CD14-positive monocyte (primary cell): ENCODE results near the gene KCNMA1. TPM values are rescaled to one million over a fixed set of nuclear protein-coding genes. Genes with fewer than 3 reads are reported as not detected.
A peak's percentile ranks its signal among the peaks of the same experiment; 100 is the strongest.

Source experiments
- DNase-seq, 3 donors: peaks; one replicate each; pipeline ENCODE4 v3.0.0-alpha.2; 2011 to 2022
- H2AFZ ChIP-seq: 2 replicates; pipeline ENCODE4 v1.6.0; 2012; ENCODE audit warnings: mild to moderate bottlenecking, low read depth, low read length, inconsistent platforms; ENCODE audit not compliant: insufficient read depth, poor library complexity, severe bottlenecking
- H3K27ac ChIP-seq, 2 donors: 1 replicate in 1 of 2; 2 replicates in 1 of 2; pipeline ENCODE4 v1.5.1; 2012 to 2013; ENCODE audit warnings: low read length in 2 of 2, control low read depth in 1 of 2, inconsistent platforms in 1 of 2, low read depth in 1 of 2, mild to moderate bottlenecking in 1 of 2
- H3K27me3 ChIP-seq, 2 donors: one replicate each; pipeline versions ENCODE4 v1.6.0 to v1.6.1; 2011 to 2013; ENCODE audit warnings: low read length in 2 of 2; ENCODE audit not compliant: control insufficient read depth in 2 of 2, insufficient read depth in 2 of 2
- H3K36me3 ChIP-seq, 2 donors: replicated peaks in 1 of 2; 1 replicate in 1 of 2; 2 replicates in 1 of 2; pipeline versions ENCODE4 v1.5.1 to v1.6.1; 2012 to 2013; ENCODE audit warnings: low read length in 2 of 2, control low read depth in 1 of 2, inconsistent platforms in 1 of 2, mild to moderate bottlenecking in 1 of 2; ENCODE audit not compliant: insufficient read depth in 2 of 2, control insufficient read depth in 1 of 2
- H3K4me1 ChIP-seq, 2 donors: 1 replicate in 1 of 2; 2 replicates in 1 of 2; pipeline versions ENCODE4 v1.5.1 to v1.6.1; 2012 to 2013; ENCODE audit warnings: low read length in 2 of 2, control low read depth in 1 of 2, inconsistent platforms in 1 of 2, mild to moderate bottlenecking in 1 of 2, moderate library complexity in 1 of 2; ENCODE audit not compliant: insufficient read depth in 2 of 2, control insufficient read depth in 1 of 2
- H3K4me2 ChIP-seq: replicated peaks from 2 replicates; pipeline ENCODE3; 2012; ENCODE audit warnings: low read length, moderate library complexity, mild to moderate bottlenecking; ENCODE audit not compliant: poor library complexity, severe bottlenecking; ENCODE audit errors: extremely low read depth
- H3K4me3 ChIP-seq, 3 experiments: fragments of 200-600 bp in 1 of 3; sonication (generic) in 1 of 3; replicated peaks in 1 of 3; 1 replicate in 2 of 3; 2 replicates in 1 of 3; pipeline ENCODE4 v1.5.1; 2011 to 2013; ENCODE audit warnings: low read length in 3 of 3, mild to moderate bottlenecking in 3 of 3, control low read depth in 2 of 3, low read depth in 2 of 3, inconsistent platforms in 1 of 3, moderate library complexity in 1 of 3
- H3K79me2 ChIP-seq: 2 replicates; pipeline ENCODE4 v1.6.0; 2012; ENCODE audit warnings: mild to moderate bottlenecking, control low read depth, inconsistent platforms, low read length, moderate library complexity; ENCODE audit not compliant: insufficient read depth
- H3K9ac ChIP-seq: 2 replicates; pipeline ENCODE4 v1.6.0; 2017; ENCODE audit warnings: low read length, mild to moderate bottlenecking; ENCODE audit not compliant: insufficient read depth, poor library complexity, severe bottlenecking
- H3K9me3 ChIP-seq, 2 donors: replicated peaks in 1 of 2; 1 replicate in 1 of 2; 2 replicates in 1 of 2; pipeline versions ENCODE4 v1.5.1 to v1.6.1; 2012 to 2013; ENCODE audit warnings: low read length in 2 of 2, control low read depth in 1 of 2; ENCODE audit not compliant: control insufficient read depth in 1 of 2, insufficient read depth in 1 of 2
- H4K20me1 ChIP-seq: 2 replicates; pipeline ENCODE4 v1.6.0; 2012; ENCODE audit warnings: mild to moderate bottlenecking, low read length, control low read depth, moderate library complexity; ENCODE audit not compliant: insufficient read depth
- H3K27ac Mint-ChIP-seq, 7 donors: one replicate each; pipeline ENCODE4 v1.8.0; 2020; ENCODE audit warnings: mild to moderate bottlenecking in 7 of 7, mixed read lengths in 7 of 7, moderate library complexity in 6 of 7, inconsistent platforms in 2 of 7
- H3K27me3 Mint-ChIP-seq, 3 donors: one replicate each; pipeline ENCODE4 v1.8.0; 2021 to 2022; ENCODE audit warnings: low read depth in 3 of 3, mild to moderate bottlenecking in 3 of 3, mixed read lengths in 3 of 3, moderate library complexity in 3 of 3, inconsistent platforms in 1 of 3
- H3K36me3 Mint-ChIP-seq, 2 donors: one replicate each; pipeline ENCODE4 v1.8.0; 2020; ENCODE audit warnings: mixed read lengths in 2 of 2, inconsistent platforms in 1 of 2, mild to moderate bottlenecking in 1 of 2
- H3K4me1 Mint-ChIP-seq: one replicate; pipeline ENCODE4 v1.8.0; 2020; ENCODE audit warnings: mild to moderate bottlenecking, mixed read lengths
- H3K4me3 Mint-ChIP-seq, 2 donors: one replicate each; pipeline ENCODE4 v1.8.0; 2020; ENCODE audit warnings: mild to moderate bottlenecking in 2 of 2, mixed read lengths in 2 of 2, moderate library complexity in 1 of 2
- H3K9me3 Mint-ChIP-seq, 7 donors: one replicate each; pipeline ENCODE4 v1.8.0; 2020 to 2022; ENCODE audit warnings: mixed read lengths in 7 of 7, mild to moderate bottlenecking in 6 of 7, moderate library complexity in 6 of 7, inconsistent platforms in 2 of 7
- CTCF ChIP-seq: fragments of 200-600 bp; IDR thresholded peaks from one replicate; pipeline ENCODE4 v1.8.0; 2022; ENCODE audit warnings: antibody characterized with exemption, mild to moderate bottlenecking
- WGBS: methylation state at CpG from one replicate; pipeline ENCODE4 v1.1.5; 2013; ENCODE audit warnings: missing lambda C conversion rate; ENCODE audit not compliant: insufficient coverage; 5-methylcytosine and 5-hydroxymethylcytosine counted together
- intact Hi-C, 2 donors: fragments of 100-400 bp; cut with micrococcal nuclease; formaldehyde crosslinking; loops; one replicate each; pipeline versions ENCODE4 v1.15.0 to v1.15.1; 2023
- polyA plus RNA-seq, 3 donors: library from polyadenylated mRNA; depleted of rRNA in 1 of 3; unstranded in 2 of 3; stranded (reverse) in 1 of 3; fragments of 300-500 nt in 2 of 3; fragments of >200 nt in 1 of 3; fragmentation: Illumina TruSeq in 2 of 3; gene quantifications; 1 replicate in 2 of 3; 2 replicates in 1 of 3; pipeline ENCODE4 v1.2.3, GENCODE V29; 2012 to 2021

KCNMA1 gene
- polyA plus RNA-seq, 3 donors, result 0.11 to 1.0 TPM; not detected in 1

GRCh38 chr10:76880931-76881330 is 756.7 kb downstream of the KCNMA1 start:
- H2AFZ ChIP-seq, result no peak overlapping the region
- no peaks in the 10 kb centered on the region for H3K36me3 Mint-ChIP-seq
- no peak overlapping the region for H3K4me3 ChIP-seq
- intact Hi-C loops, result no loop called here
- 100% methylated on average over 1 of the region's 4 CpGs for WGBS
- H3K4me1 Mint-ChIP-seq, result peaks cover 66% of the 10 kb centered on the region
- DNase-seq, result no peak
- no peak overlapping the region for H3K4me3 Mint-ChIP-seq
- peaks cover 3 to 13% (median 6%) of the 10 kb centered on the region in 3 donors for H3K27me3 Mint-ChIP-seq
- no peak overlapping the region for H3K27ac ChIP-seq
- H3K4me1 ChIP-seq, result peaks cover 52% of the 10 kb centered on the region in 2 donors
- no peak for TF ChIP-seq CTCF
- no peak overlapping the region for H3K9ac ChIP-seq
- peaks cover 0 to 7% of the 10 kb centered on the region in 2 donors for H3K27me3 ChIP-seq
- no peak overlapping the region for H3K4me2 ChIP-seq
- peaks cover 0 to 6% (median 0%) of the 10 kb centered on the region in 7 donors for H3K9me3 Mint-ChIP-seq
- no peaks in the 10 kb centered on the region for H4K20me1 ChIP-seq
- H3K79me2 ChIP-seq, result no peaks in the 10 kb centered on the region
- H3K9me3 ChIP-seq, result no peaks in the 10 kb centered on the region
- H3K27ac Mint-ChIP-seq, result peak overlapping the region in 2 of 7 donors; percentile 8 to 28
- H3K36me3 ChIP-seq, result no peaks in the 10 kb centered on the region

DNA sequence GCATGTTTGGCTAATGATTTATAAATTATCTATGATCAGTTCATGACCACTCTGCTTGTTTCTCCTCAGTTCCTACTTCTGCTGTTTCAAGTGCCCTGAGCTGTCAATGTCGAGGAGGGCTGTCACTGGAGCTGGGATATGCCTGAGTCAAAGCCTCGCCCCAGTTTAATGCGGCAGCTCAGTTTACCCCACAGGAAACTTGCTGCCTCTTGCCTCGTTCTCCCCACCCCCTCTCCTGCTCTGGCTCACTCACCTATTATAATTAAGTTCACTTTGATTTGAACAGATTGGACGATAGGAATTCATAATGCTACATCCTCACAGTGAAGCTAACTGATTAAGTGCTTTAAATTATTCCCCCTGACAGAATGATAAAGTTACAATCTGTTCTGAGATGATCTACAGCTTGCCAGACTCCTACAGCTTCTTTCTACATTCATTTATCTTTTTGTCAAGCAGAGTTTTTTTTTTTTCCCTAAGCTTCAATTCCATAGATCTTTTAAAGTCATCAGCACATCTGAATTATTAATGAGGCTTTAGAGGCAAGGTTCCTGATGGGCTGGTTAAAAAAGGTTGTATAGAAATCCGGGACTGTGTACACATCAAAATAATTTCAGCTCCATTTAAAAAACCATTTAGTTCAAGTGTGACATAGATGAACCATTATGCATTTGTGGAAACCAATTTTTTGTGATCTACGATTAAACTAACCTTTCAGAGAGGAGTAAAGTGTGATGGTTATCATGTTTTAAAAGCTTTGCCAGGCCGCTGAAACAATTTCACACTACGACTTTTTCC is 758.3 kb downstream of the KCNMA1 start:
- Mint-ChIP-seq H3K27ac (no peak overlapping the region), H3K27me3 (peaks cover 3 to 12% (median 6%) of the 10 kb centered on the region in 3 donors), H3K4me3 (no peak overlapping the region), H3K9me3 (peaks cover 0 to 5% (median 0%) of the 10 kb centered on the region in 7 donors), H3K4me1 (peaks cover 59% of the 10 kb centered on the region), H3K36me3 (no peaks in the 10 kb centered on the region)
- no peak for DNase-seq
- Histone ChIP-seq H3K4me3 (no peak overlapping the region), H3K79me2 (no peaks in the 10 kb centered on the region), H3K4me1 (peaks cover 46% of the 10 kb centered on the region in 2 donors), H4K20me1 (no peaks in the 10 kb centered on the region), H3K9me3 (no peaks in the 10 kb centered on the region), H3K36me3 (no peaks in the 10 kb centered on the region), H3K27me3 (peaks cover 0 to 7% of the 10 kb centered on the region in 2 donors), H2AFZ (no peak overlapping the region), H3K9ac (no peak overlapping the region), H3K27ac (no peak overlapping the region), H3K4me2 (no peak overlapping the region)
- 91% methylated on average over 4 of the region's 9 CpGs for WGBS
- intact Hi-C loops, result no loop called here
- TF ChIP-seq CTCF, result no peak
